ENCODE data around the gene LCN6.

DNA sequence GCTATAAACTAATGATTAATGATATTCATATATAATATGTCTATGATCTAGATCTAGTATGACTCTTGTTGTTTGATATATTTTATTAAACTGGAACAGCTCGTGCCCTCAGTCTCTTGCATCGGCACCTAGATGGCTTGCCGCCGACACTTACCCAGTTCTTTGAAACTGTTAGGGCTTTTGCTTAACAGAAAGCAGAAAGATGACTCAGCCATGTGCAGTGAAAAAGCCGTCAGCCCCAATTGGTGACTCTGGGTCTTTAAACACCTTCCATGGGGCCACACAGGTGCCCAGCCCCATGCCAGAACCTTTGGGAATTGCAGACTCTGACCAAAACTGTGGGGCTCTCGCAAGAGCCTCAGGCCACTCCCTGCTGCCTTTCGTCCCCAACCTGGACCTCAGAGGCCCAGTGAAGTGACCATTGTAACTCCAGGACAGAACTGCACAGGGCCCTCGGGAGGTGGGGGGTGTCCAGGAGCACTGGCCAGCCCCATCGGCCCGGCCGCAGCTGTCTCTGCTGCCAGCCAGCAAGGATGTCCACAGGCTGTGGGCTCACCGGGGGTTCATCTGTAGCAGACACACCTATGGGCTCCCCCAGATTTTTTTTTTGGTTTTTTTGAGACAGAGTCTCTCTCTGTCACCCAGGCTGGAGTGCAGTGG is 13.4 kb downstream of the LCN6 start:
- TF ChIP-seq, protein P1, sequence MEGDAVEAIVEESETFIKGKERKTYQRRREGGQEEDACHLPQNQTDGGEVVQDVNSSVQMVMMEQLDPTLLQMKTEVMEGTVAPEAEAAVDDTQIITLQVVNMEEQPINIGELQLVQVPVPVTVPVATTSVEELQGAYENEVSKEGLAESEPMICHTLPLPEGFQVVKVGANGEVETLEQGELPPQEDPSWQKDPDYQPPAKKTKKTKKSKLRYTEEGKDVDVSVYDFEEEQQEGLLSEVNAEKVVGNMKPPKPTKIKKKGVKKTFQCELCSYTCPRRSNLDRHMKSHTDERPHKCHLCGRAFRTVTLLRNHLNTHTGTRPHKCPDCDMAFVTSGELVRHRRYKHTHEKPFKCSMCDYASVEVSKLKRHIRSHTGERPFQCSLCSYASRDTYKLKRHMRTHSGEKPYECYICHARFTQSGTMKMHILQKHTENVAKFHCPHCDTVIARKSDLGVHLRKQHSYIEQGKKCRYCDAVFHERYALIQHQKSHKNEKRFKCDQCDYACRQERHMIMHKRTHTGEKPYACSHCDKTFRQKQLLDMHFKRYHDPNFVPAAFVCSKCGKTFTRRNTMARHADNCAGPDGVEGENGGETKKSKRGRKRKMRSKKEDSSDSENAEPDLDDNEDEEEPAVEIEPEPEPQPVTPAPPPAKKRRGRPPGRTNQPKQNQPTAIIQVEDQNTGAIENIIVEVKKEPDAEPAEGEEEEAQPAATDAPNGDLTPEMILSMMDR (conservative IDR thresholded peaks at IDR 0.05; ENCODE audit: low read length): no peak
- no peak for TF ChIP-seq EZH2phosphoT487 (IDR thresholded peaks at IDR 0.05; ENCODE audit: borderline replicate concordance)

All from Loucy (cell line).